ENCODE results near the gene ASPM.

The ASPM gene

GRCh38 chr1:197159461-197159860, 13.0 kb upstream of the ASPM start:
- no peaks in the 10 kb centered on the region for H3K27me3 Mint-ChIP-seq

GRCh38 chr1:197156692-197157091, 10.2 kb upstream of the ASPM start:
- Mint-ChIP-seq H3K27me3 (no peaks in the 10 kb centered on the region), H3K4me3 (no peak overlapping the region), H3K27ac (no peak overlapping the region), H3K36me3 (peaks cover 11 to 12% of the 10 kb centered on the region in 2 donors), H3K9me3 (no peaks in the 10 kb centered on the region), H3K4me1 (no peaks in the 10 kb centered on the region)
- no peak for ATAC-seq (replicated peaks)
- DNase-seq: no peak

More at GRCh38 chr1:197159461-197159860, 13.0 kb upstream of the ASPM start:
- no peak overlapping the region for H3K27ac Mint-ChIP-seq
- peaks cover 17 to 19% of the 10 kb centered on the region in 2 donors for H3K36me3 Mint-ChIP-seq
- H3K4me1 Mint-ChIP-seq: no peaks in the 10 kb centered on the region
- no peaks in the 10 kb centered on the region for H3K9me3 Mint-ChIP-seq
- ATAC-seq (replicated peaks) (no peak), DNase-seq (no peak)
- H3K4me3 Mint-ChIP-seq: no peak overlapping the region

GRCh38 chr1:197152662-197153061, 6.2 kb upstream of the ASPM start:
- ATAC-seq (replicated peaks): no peak
- H3K27ac Mint-ChIP-seq: no peak overlapping the region
- H3K36me3 Mint-ChIP-seq: no peaks in the 10 kb centered on the region
- H3K9me3 Mint-ChIP-seq: no peaks in the 10 kb centered on the region
- no peaks in the 10 kb centered on the region for H3K4me1 Mint-ChIP-seq
- H3K27me3 Mint-ChIP-seq: no peaks in the 10 kb centered on the region
- DNase-seq: no peak
- no peak overlapping the region for H3K4me3 Mint-ChIP-seq

GRCh38 chr1:197151185-197151584, 4.7 kb upstream of the ASPM start:
- Mint-ChIP-seq H3K36me3 (no peaks in the 10 kb centered on the region), H3K9me3 (no peaks in the 10 kb centered on the region), H3K4me3 (no peak overlapping the region), H3K4me1 (peaks cover 0 to 2% of the 10 kb centered on the region in 2 donors), H3K27ac (no peak overlapping the region), H3K27me3 (no peaks in the 10 kb centered on the region)
- no peak for DNase-seq
- ATAC-seq (replicated peaks): no peak

- no peak overlapping the region for H3K4me3 Mint-ChIP-seq
- no peak for DNase-seq
- no peaks in the 10 kb centered on the region for H3K36me3 Mint-ChIP-seq
- no peak overlapping the region for H3K27ac Mint-ChIP-seq
- ATAC-seq (replicated peaks): no peak
- H3K9me3 Mint-ChIP-seq: no peaks in the 10 kb centered on the region
- no peaks in the 10 kb centered on the region for H3K27me3 Mint-ChIP-seq
- H3K4me1 Mint-ChIP-seq: peaks cover 0 to 4% of the 10 kb centered on the region in 2 donors
Measured at GRCh38 chr1:197150336-197151005, 4.0 kb upstream of the ASPM start.

GRCh38 chr1:197149340-197149739, 2.9 kb upstream of the ASPM start:
- no peak overlapping the region for H3K4me3 Mint-ChIP-seq
- ATAC-seq (replicated peaks): no peak
- no peaks in the 10 kb centered on the region for H3K27me3 Mint-ChIP-seq
- no peaks in the 10 kb centered on the region for H3K9me3 Mint-ChIP-seq
- H3K27ac Mint-ChIP-seq: no peak overlapping the region
- no peak for DNase-seq
- H3K4me1 Mint-ChIP-seq: peaks cover 0 to 4% of the 10 kb centered on the region in 2 donors
- H3K36me3 Mint-ChIP-seq: no peaks in the 10 kb centered on the region

GRCh38 chr1:197145446-197146024, 934 bp downstream of the ASPM start:
- Mint-ChIP-seq H3K27me3 (no peaks in the 10 kb centered on the region), H3K27ac (no peak overlapping the region), H3K4me3 (peak overlapping the region; percentile 82 to 89), H3K4me1 (peaks cover 0 to 4% of the 10 kb centered on the region in 2 donors), H3K9me3 (no peaks in the 10 kb centered on the region), H3K36me3 (no peaks in the 10 kb centered on the region)
- no peak for ATAC-seq (replicated peaks)
- DNase-seq: no peak

- Mint-ChIP-seq H3K27ac (no peak overlapping the region), H3K4me1 (peaks cover 0 to 4% of the 10 kb centered on the region in 2 donors)
- ATAC-seq (replicated peaks): no peak
Measured at GRCh38 chr1:197144570-197145325, 1.7 kb downstream of the ASPM start.

GRCh38 chr1:197143276-197143675, 3.2 kb downstream of the ASPM start:
- no peaks in the 10 kb centered on the region for H3K9me3 Mint-ChIP-seq
- H3K27me3 Mint-ChIP-seq: no peaks in the 10 kb centered on the region
- DNase-seq: no peak
- peaks cover 0 to 4% of the 10 kb centered on the region in 2 donors for H3K4me1 Mint-ChIP-seq
- no peaks in the 10 kb centered on the region for H3K36me3 Mint-ChIP-seq
- H3K4me3 Mint-ChIP-seq: no peak overlapping the region
- no peak for ATAC-seq (replicated peaks)
- no peak overlapping the region for H3K27ac Mint-ChIP-seq

More at GRCh38 chr1:197144570-197145325, 1.7 kb downstream of the ASPM start:
- Mint-ChIP-seq H3K9me3 (no peaks in the 10 kb centered on the region), H3K36me3 (no peaks in the 10 kb centered on the region), H3K4me3 (peak overlapping the region; percentile 21 to 39), H3K27me3 (no peaks in the 10 kb centered on the region)
- no peak for DNase-seq

- Mint-ChIP-seq H3K27ac (no peak overlapping the region), H3K9me3 (no peaks in the 10 kb centered on the region), H3K4me1 (peaks cover 0 to 4% of the 10 kb centered on the region in 2 donors), H3K27me3 (no peaks in the 10 kb centered on the region), H3K4me3 (no peak overlapping the region), H3K36me3 (no peaks in the 10 kb centered on the region)
- no peak for ATAC-seq (replicated peaks)
- no peak for DNase-seq
Measured at GRCh38 chr1:197141575-197141974, 4.9 kb downstream of the ASPM start.

- no peak for ATAC-seq (replicated peaks)
- no peaks in the 10 kb centered on the region for H3K9me3 Mint-ChIP-seq
- H3K4me1 Mint-ChIP-seq: no peaks in the 10 kb centered on the region
- H3K36me3 Mint-ChIP-seq: no peaks in the 10 kb centered on the region
- no peak for DNase-seq
- H3K4me3 Mint-ChIP-seq: no peak overlapping the region
- no peak overlapping the region for H3K27ac Mint-ChIP-seq
- H3K27me3 Mint-ChIP-seq: no peaks in the 10 kb centered on the region
Measured at GRCh38 chr1:197140121-197140520, 6.3 kb downstream of the ASPM start.

- Mint-ChIP-seq H3K4me1 (no peaks in the 10 kb centered on the region), H3K4me3 (no peak overlapping the region)
Measured at GRCh38 chr1:197139169-197139568, 7.3 kb downstream of the ASPM start.

GRCh38 chr1:197137322-197137721, 9.1 kb downstream of the ASPM start:
- H3K4me1 Mint-ChIP-seq: no peaks in the 10 kb centered on the region
- no peaks in the 10 kb centered on the region for H3K27me3 Mint-ChIP-seq

More at GRCh38 chr1:197139169-197139568, 7.3 kb downstream of the ASPM start:
- Mint-ChIP-seq H3K9me3 (no peaks in the 10 kb centered on the region), H3K27ac (no peak overlapping the region), H3K27me3 (no peaks in the 10 kb centered on the region), H3K36me3 (no peaks in the 10 kb centered on the region)
- ATAC-seq (replicated peaks): no peak
- DNase-seq: no peak

GRCh38 chr1:197130677-197131304, 15.7 kb downstream of the ASPM start:
- no peaks in the 10 kb centered on the region for H3K9me3 Mint-ChIP-seq
- H3K4me3 Mint-ChIP-seq: no peak overlapping the region
- ATAC-seq (replicated peaks) (no peak), DNase-seq (no peak)
- no peaks in the 10 kb centered on the region for H3K36me3 Mint-ChIP-seq
- H3K27ac Mint-ChIP-seq: no peak overlapping the region
- H3K4me1 Mint-ChIP-seq: no peaks in the 10 kb centered on the region
- H3K27me3 Mint-ChIP-seq: no peaks in the 10 kb centered on the region

More at GRCh38 chr1:197137322-197137721, 9.1 kb downstream of the ASPM start:
- DNase-seq (no peak), ATAC-seq (replicated peaks) (no peak)
- Mint-ChIP-seq H3K9me3 (no peaks in the 10 kb centered on the region), H3K4me3 (no peak overlapping the region), H3K27ac (no peak overlapping the region), H3K36me3 (no peaks in the 10 kb centered on the region)
